CD1c-positive myeloid dendritic cell (primary cell): Measurements from ENCODE around the gene RRM1.
A peak's percentile ranks its signal among the peaks of the same experiment; 100 is the strongest.

Source experiments
- DNase-seq: peaks from one replicate; pipeline ENCODE4 v3.0.0-alpha.2; 2016; ENCODE audit errors: extremely low spot score

The RRM1 gene

GRCh38 chr11:4186464-4187054 is 92.0 kb downstream of the RRM1 start:
- DNase-seq = no peak

GRCh38 chr11:4187055-4187988 is 92.7 kb downstream of the RRM1 start:
- peak; percentile 91 for DNase-seq
